ENCODE measurements around the gene KIFC1. TPM values are rescaled to one million over a fixed set of nuclear protein-coding genes. Genes with fewer than 3 reads are reported as not detected.

KIFC1 gene
- total RNA-seq, 2 donors from 2014 or later = 0.66 TPM; not detected in 1

DNA sequence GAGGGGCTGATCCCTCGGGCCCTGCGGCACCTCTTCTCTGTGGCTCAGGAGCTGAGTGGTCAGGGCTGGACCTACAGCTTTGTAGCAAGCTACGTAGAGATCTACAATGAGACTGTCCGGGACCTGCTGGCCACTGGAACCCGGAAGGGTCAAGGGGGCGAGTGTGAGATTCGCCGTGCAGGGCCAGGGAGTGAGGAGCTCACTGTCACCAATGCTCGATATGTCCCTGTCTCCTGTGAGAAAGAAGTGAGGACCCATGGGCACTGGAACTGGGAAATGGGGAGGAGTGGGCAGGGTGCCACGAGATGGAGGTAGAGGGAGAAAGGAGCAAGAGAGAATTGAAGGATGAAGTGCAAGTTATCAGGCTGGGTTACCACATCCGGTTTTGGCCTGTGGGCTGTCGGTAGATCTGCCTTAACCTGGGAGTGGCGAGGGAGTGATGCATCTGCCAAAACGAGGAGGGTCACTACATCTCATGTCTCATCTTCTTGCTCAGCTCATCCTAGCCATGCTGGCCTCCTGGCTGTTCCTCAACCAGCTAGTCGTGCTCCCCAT lies 13.8 kb downstream of the KIFC1 start:
- no peak for TF ChIP-seq POLR2A (IDR thresholded peaks at IDR 0.05)
- TF ChIP-seq, protein P1, sequence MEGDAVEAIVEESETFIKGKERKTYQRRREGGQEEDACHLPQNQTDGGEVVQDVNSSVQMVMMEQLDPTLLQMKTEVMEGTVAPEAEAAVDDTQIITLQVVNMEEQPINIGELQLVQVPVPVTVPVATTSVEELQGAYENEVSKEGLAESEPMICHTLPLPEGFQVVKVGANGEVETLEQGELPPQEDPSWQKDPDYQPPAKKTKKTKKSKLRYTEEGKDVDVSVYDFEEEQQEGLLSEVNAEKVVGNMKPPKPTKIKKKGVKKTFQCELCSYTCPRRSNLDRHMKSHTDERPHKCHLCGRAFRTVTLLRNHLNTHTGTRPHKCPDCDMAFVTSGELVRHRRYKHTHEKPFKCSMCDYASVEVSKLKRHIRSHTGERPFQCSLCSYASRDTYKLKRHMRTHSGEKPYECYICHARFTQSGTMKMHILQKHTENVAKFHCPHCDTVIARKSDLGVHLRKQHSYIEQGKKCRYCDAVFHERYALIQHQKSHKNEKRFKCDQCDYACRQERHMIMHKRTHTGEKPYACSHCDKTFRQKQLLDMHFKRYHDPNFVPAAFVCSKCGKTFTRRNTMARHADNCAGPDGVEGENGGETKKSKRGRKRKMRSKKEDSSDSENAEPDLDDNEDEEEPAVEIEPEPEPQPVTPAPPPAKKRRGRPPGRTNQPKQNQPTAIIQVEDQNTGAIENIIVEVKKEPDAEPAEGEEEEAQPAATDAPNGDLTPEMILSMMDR (IDR thresholded peaks at IDR 0.05) = no peak
- intact Hi-C loops (cut with DNase I) = no loop called here
- ATAC-seq (no peak), DNase-seq (no peak)
- no peak overlapping the region for H3K27ac ChIP-seq
- H3K4me1 ChIP-seq = no peaks in the 10 kb centered on the region
- H3K36me3 ChIP-seq (replicated peaks in 1 of 2; ENCODE audit: insufficient read depth in 1 of 2, low read depth in 2 of 2) = no peaks in the 10 kb centered on the region
- H3K27me3 ChIP-seq = no peaks in the 10 kb centered on the region
- H3K4me3 ChIP-seq = no peak overlapping the region
- WGBS, 2 donors = 89 to 90% methylated on average over 15 of the region's 15 CpGs
- H3K9me3 ChIP-seq = no peaks in the 10 kb centered on the region

DNA sequence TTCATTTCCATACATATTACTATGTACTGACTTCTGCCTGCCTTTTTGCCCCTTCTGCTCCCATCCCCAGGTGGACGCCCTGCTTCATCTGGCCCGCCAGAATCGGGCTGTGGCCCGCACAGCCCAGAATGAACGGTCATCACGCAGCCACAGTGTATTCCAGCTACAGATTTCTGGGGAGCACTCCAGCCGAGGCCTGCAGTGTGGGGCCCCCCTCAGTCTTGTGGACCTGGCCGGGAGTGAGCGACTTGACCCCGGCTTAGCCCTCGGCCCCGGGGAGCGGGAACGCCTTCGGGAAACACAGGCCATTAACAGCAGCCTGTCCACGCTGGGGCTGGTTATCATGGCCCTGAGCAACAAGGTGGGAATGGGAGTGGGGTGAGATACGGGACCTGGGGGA lies 14.5 kb downstream of the KIFC1 start:
- ATAC-seq = no peak
- H3K27ac ChIP-seq = no peak overlapping the region
- 90 to 91% methylated on average over 5 to 17 of the region's 17 CpGs for WGBS, 2 donors
- DNase-seq = no peak
- TF ChIP-seq, protein P1 (IDR thresholded peaks at IDR 0.05) = no peak
- TF ChIP-seq POLR2A (IDR thresholded peaks at IDR 0.05) = no peak
- no peaks in the 10 kb centered on the region for H3K4me1 ChIP-seq
- no peaks in the 10 kb centered on the region for H3K9me3 ChIP-seq
- no peaks in the 10 kb centered on the region for H3K27me3 ChIP-seq
- H3K4me3 ChIP-seq = no peak overlapping the region
- intact Hi-C loops (cut with DNase I) = no loop called here
- no peaks in the 10 kb centered on the region for H3K36me3 ChIP-seq (replicated peaks in 1 of 2; ENCODE audit: insufficient read depth in 1 of 2, low read depth in 2 of 2)

DNA sequence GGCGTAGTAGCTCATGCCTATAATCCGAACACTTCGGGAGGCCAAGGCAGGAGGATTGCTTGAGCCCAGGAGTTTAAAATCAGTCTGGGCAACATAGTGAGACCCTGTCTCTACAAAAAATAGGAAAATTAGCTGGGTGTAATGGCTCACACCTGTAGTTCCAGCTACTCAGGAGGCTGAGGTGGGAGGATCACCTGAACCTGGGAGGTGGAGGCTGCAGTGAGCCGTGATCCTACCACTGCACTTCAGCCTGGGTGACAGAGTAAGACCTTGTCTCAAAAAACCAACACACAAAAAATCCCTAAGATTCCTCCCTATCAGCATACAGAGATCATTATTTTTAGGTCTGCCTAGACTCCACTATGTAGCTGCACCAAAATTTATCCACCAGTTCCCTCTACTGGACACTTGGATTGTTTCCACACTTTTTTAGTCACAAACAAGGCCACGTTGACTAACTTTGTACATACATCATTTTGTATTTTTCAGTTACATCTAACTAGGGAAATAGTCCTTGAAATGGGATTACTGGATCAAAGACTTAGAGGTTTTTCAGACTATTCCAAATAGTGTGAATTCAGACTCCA lies 15.6 kb downstream of the KIFC1 start:
- no peak for TF ChIP-seq POLR2A (IDR thresholded peaks at IDR 0.05)
- TF ChIP-seq, protein P1 (IDR thresholded peaks at IDR 0.05) = peak in 2 of 7 experiments; percentile 11 to 12
- no peak for DNase-seq
- H3K4me1 ChIP-seq = peaks cover 10% of the 10 kb centered on the region
- no peak overlapping the region for H3K27ac ChIP-seq
- H3K36me3 ChIP-seq (replicated peaks in 1 of 2; ENCODE audit: insufficient read depth in 1 of 2, low read depth in 2 of 2) = no peaks in the 10 kb centered on the region
- no peaks in the 10 kb centered on the region for H3K27me3 ChIP-seq
- WGBS, 2 donors = 80 to 85% methylated on average over 5 of the region's 5 CpGs
- no peaks in the 10 kb centered on the region for H3K9me3 ChIP-seq
- H3K4me3 ChIP-seq = no peak overlapping the region
- ATAC-seq = no peak
- intact Hi-C loops (cut with DNase I) = no loop called here

DNA sequence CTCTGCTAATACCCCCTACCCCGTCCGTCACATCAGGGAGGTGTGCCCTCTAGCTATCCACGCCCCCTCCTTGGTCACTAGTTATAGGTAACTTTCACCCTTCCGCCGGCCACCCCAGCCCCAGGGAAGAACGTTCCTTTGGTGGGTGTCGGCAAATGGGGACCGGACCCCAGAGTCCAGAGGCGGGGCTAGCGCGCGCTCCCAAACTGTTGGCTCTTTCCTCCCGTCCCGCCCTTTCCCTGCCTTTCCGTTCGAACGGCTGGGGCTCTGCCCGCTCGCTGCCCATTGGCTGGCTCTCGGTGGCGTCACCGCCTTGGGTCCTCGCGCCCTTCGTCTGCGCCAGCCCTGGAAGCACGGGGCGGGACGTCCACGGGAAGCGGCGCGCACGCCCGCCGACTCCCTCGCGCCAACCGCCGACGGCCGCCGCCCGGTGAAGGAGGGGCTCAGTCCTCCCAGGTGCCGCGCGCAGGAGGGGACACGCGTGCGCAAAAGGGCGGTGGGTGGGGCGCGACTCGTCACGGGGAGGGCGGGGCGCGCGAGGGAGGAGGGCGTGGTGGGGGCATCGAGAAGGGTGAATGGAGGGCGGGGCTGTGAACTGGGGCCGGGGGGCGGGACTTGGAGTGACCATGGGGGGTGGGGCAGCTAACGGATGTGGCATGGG lies 18.6 kb downstream of the KIFC1 start:
- H3K4me3 ChIP-seq = peak overlapping the region; percentile 96 to 97
- TF ChIP-seq, protein P1 (IDR thresholded peaks at IDR 0.05) = no peak
- TF ChIP-seq POLR2A (IDR thresholded peaks at IDR 0.05) = peak in 2 of 3 donors; percentile 43 to 46
- no peaks in the 10 kb centered on the region for H3K27me3 ChIP-seq
- peak; percentile 97 to 98 (median 97) for DNase-seq
- ATAC-seq = peak; percentile 93
- peaks cover 26% of the 10 kb centered on the region for H3K4me1 ChIP-seq
- intact Hi-C loops (cut with DNase I) = no loop called here
- no peaks in the 10 kb centered on the region for H3K36me3 ChIP-seq (replicated peaks in 1 of 2; ENCODE audit: insufficient read depth in 1 of 2, low read depth in 2 of 2)
- H3K9me3 ChIP-seq = no peaks in the 10 kb centered on the region
- WGBS, 2 donors = 1% methylated on average over 24 to 53 of the region's 65 CpGs
- peak overlapping the region; percentile 93 to 98 (median 96) for H3K27ac ChIP-seq
